Measurements from ENCODE around the gene RENBP. TPM values are rescaled to one million over a fixed set of nuclear protein-coding genes. Genes with fewer than 3 reads are reported as not detected.

The RENBP gene
- total RNA-seq, 1 donor from 2014 or later = 18.9 TPM

DNA sequence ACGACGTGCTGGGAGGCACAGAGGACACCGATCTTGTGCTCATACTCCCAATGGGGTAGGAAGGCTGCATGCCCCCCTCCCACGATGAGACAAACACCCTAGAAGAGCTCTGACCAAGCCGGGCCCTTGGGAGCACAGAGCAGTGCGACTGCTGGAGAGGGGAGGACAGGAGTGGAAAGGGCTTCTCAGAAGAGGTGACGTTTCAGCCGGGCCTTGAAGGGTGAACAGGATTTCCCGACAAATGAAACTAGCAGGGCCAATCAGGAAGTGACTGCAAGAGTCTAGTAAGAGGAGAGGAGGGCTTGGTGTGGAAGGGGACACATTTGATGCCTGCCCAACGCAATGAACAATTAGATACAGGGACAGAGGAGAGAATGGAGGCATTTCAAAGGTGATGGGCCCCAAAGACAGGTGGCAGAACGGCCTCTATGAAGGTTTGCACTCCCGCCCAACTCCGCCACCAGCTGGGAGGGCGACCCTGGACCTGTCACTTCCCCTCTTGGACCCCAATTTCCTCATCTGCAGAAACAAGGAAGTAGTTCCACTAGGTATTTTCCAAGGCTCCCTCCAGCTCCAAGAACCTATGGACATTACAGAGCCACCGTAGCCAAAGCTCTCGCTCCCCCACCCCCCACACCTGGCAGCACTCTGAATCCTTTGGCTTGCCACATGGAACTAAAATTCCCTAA is 23.2 kb upstream of the RENBP start:
- no peaks in the 10 kb centered on the region for H3K9me3 Mint-ChIP-seq (ENCODE audit: unreplicated experiment)
- no peak for DNase-seq (ENCODE audit: extremely low spot score, unreplicated experiment)
- peak overlapping the region; percentile 100 for H3K4me3 Mint-ChIP-seq (ENCODE audit: unreplicated experiment)
- no peaks in the 10 kb centered on the region for H3K36me3 Mint-ChIP-seq (ENCODE audit: unreplicated experiment)
- H3K4me1 Mint-ChIP-seq (ENCODE audit: unreplicated experiment) = peaks cover 38% of the 10 kb centered on the region
- no peaks in the 10 kb centered on the region for H3K27me3 Mint-ChIP-seq (ENCODE audit: unreplicated experiment)
- H3K27ac Mint-ChIP-seq (ENCODE audit: unreplicated experiment) = peak overlapping the region; percentile 95
- TF ChIP-seq, protein P1, sequence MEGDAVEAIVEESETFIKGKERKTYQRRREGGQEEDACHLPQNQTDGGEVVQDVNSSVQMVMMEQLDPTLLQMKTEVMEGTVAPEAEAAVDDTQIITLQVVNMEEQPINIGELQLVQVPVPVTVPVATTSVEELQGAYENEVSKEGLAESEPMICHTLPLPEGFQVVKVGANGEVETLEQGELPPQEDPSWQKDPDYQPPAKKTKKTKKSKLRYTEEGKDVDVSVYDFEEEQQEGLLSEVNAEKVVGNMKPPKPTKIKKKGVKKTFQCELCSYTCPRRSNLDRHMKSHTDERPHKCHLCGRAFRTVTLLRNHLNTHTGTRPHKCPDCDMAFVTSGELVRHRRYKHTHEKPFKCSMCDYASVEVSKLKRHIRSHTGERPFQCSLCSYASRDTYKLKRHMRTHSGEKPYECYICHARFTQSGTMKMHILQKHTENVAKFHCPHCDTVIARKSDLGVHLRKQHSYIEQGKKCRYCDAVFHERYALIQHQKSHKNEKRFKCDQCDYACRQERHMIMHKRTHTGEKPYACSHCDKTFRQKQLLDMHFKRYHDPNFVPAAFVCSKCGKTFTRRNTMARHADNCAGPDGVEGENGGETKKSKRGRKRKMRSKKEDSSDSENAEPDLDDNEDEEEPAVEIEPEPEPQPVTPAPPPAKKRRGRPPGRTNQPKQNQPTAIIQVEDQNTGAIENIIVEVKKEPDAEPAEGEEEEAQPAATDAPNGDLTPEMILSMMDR (IDR thresholded peaks at IDR 0.05) = no peak

DNA sequence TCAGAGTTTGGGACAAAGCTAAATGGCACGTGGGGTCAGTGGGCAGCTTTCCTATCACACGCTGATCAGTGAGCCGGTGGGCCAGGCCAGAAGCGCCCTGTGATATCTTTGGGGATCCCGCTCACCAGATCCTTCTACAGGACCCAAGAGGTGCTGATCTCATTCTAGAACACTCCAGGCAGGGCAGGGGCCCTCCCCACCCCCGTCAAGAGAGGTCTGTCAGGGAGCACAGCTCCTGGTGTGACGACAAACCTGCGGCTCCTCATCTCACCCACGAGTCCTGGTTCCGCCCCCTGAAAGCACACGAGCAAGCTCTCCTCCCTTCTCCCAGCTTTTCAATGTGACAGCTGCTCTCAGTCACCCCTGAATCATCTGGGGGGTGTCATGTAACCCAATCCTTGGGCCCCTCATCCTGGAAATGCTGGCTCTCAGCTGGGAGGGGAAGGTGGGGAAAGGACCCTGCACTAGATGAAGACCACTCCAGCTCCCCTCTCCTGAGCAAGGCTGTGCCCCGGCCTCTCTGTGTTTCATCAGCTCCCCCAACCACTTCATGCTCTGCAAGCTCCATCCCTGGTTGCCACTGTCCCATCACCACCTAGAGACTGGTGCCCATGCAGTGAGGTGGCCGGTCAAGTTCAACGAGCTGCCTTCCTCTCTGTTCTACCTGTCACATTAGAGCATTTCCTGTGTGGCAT is 22.5 kb upstream of the RENBP start:
- H3K9me3 Mint-ChIP-seq (ENCODE audit: unreplicated experiment) = no peaks in the 10 kb centered on the region
- H3K36me3 Mint-ChIP-seq (ENCODE audit: unreplicated experiment) = peaks cover 1% of the 10 kb centered on the region
- DNase-seq (ENCODE audit: extremely low spot score, unreplicated experiment) = no peak
- no peaks in the 10 kb centered on the region for H3K27me3 Mint-ChIP-seq (ENCODE audit: unreplicated experiment)
- peak overlapping the region; percentile 95 for H3K27ac Mint-ChIP-seq (ENCODE audit: unreplicated experiment)
- H3K4me3 Mint-ChIP-seq (ENCODE audit: unreplicated experiment) = no peak overlapping the region
- TF ChIP-seq, protein P1 (IDR thresholded peaks at IDR 0.05) = no peak
- H3K4me1 Mint-ChIP-seq (ENCODE audit: unreplicated experiment) = peaks cover 38% of the 10 kb centered on the region

DNA sequence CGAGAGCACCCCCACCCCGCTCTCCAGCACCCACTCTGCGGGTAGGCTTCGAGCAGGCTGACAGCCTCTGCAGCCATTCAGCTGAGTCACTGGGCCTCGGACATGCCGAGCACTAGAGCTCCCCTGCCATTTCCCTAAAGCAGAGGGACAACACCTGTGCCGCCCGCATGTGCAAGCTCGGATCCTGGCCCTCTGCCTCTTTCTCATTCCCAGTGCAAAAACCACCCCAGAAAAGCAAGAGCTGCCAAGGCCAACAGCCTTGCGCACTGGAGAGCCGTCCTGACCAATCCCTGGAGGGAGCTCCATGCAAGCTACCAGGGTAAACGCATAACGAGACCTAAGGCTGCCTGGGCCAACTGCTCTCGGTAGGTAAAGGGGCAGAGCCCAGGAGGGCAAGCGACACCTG is 21.8 kb upstream of the RENBP start:
- peaks cover 38% of the 10 kb centered on the region for H3K4me1 Mint-ChIP-seq (ENCODE audit: unreplicated experiment)
- H3K27ac Mint-ChIP-seq (ENCODE audit: unreplicated experiment) = no peak overlapping the region
- no peaks in the 10 kb centered on the region for H3K27me3 Mint-ChIP-seq (ENCODE audit: unreplicated experiment)
- no peaks in the 10 kb centered on the region for H3K9me3 Mint-ChIP-seq (ENCODE audit: unreplicated experiment)
- H3K36me3 Mint-ChIP-seq (ENCODE audit: unreplicated experiment) = peaks cover 2% of the 10 kb centered on the region
- TF ChIP-seq, protein P1 (IDR thresholded peaks at IDR 0.05) = no peak
- DNase-seq (ENCODE audit: extremely low spot score, unreplicated experiment) = no peak
- no peak overlapping the region for H3K4me3 Mint-ChIP-seq (ENCODE audit: unreplicated experiment)

DNA sequence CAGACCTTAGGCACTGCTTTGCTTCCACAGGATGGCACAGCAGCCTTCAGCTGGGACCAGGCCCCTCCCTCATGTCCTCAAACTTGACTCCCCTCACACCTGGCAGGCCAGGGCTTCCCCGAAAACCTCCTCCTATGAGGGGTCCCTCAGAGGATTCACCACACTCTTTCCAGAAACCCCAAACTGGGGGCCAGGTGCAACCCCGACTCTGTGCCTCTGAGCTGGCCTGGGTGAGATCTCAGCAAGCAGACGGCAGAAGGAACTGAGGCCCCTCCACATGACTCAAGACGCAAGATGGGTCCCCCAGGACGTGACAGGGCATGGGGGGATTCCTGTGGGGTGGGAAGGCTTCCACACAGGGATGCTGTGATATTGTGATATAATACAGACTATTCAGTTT is 21.0 kb upstream of the RENBP start:
- TF ChIP-seq, protein P1 (IDR thresholded peaks at IDR 0.05) = no peak
- Mint-ChIP-seq H3K4me3 (ENCODE audit: unreplicated experiment) (no peak overlapping the region), H3K27me3 (ENCODE audit: unreplicated experiment) (no peaks in the 10 kb centered on the region), H3K9me3 (ENCODE audit: unreplicated experiment) (no peaks in the 10 kb centered on the region), H3K4me1 (ENCODE audit: unreplicated experiment) (peaks cover 38% of the 10 kb centered on the region), H3K36me3 (ENCODE audit: unreplicated experiment) (peaks cover 10% of the 10 kb centered on the region), H3K27ac (ENCODE audit: unreplicated experiment) (peak overlapping the region; percentile 31)
- no peak for DNase-seq (ENCODE audit: extremely low spot score, unreplicated experiment)

DNA sequence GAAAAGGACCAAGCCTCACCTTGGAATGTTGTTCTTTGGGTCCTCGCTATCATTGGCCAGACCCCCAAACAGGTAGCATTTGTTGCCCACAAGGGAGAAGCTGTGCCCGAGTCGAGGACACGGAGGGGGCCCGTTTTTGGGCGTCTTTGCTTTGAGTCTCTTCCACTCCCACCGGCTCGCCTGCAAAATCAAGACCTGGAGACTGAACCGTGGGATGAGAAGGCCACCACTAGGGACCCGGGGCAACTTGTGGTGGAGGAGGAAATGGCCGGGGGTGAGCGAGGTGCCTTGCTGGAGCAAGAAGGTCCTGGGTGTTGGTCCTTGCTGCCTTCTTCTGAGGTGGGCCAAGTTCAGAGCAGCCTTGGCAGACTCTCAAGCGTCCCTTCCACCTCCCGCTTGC is 19.7 kb upstream of the RENBP start:
- Mint-ChIP-seq H3K27me3 (ENCODE audit: unreplicated experiment) (no peaks in the 10 kb centered on the region), H3K4me1 (ENCODE audit: unreplicated experiment) (peaks cover 31% of the 10 kb centered on the region), H3K36me3 (ENCODE audit: unreplicated experiment) (peaks cover 16% of the 10 kb centered on the region), H3K27ac (ENCODE audit: unreplicated experiment) (no peak overlapping the region), H3K9me3 (ENCODE audit: unreplicated experiment) (no peaks in the 10 kb centered on the region), H3K4me3 (ENCODE audit: unreplicated experiment) (no peak overlapping the region)
- no peak for DNase-seq (ENCODE audit: extremely low spot score, unreplicated experiment)
- TF ChIP-seq, protein P1 (IDR thresholded peaks at IDR 0.05) = no peak

All from osteocyte (in vitro differentiated cells).